ENCODE measurements around the gene GNMT.

DNA sequence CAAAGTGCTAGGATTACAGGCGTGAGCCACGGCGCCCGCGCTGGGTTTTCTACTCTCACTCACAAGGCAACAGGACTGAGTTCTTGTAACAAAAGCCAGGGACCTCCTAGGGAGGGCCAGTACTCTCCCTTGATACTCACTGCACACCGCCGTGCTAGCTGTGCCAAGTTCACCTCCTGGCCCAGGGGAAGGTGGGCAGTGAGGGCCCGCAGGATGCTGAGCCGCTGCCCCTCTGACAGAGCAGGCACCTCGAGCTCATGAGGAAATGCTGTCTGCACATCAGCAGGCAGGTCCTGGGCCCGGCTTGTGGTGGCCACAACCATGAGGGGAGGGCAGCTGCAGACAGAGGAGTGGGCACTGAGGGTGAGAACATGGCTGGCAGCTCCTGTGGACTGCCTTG is 6.7 kb downstream of the GNMT start:
- TF ChIP-seq, protein P1, sequence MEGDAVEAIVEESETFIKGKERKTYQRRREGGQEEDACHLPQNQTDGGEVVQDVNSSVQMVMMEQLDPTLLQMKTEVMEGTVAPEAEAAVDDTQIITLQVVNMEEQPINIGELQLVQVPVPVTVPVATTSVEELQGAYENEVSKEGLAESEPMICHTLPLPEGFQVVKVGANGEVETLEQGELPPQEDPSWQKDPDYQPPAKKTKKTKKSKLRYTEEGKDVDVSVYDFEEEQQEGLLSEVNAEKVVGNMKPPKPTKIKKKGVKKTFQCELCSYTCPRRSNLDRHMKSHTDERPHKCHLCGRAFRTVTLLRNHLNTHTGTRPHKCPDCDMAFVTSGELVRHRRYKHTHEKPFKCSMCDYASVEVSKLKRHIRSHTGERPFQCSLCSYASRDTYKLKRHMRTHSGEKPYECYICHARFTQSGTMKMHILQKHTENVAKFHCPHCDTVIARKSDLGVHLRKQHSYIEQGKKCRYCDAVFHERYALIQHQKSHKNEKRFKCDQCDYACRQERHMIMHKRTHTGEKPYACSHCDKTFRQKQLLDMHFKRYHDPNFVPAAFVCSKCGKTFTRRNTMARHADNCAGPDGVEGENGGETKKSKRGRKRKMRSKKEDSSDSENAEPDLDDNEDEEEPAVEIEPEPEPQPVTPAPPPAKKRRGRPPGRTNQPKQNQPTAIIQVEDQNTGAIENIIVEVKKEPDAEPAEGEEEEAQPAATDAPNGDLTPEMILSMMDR (IDR thresholded peaks at IDR 0.05), result no peak
- no peak for TF ChIP-seq POLR2A (IDR thresholded peaks at IDR 0.05)

Data from vagina (tissue), 2 donors.